Psoas muscle (tissue), 8 donors: ENCODE data around the gene HNRNPD. TPM values are rescaled to one million over a fixed set of nuclear protein-coding genes. Genes with fewer than 3 reads are reported as not detected.

Experiments used
- ATAC-seq, 4 donors: fragments of 200-7000 bp; cut with Tn5 transposase; one replicate each; pipeline ENCODE4 v1.9.1; 2020; ENCODE audit warnings: moderate library complexity in 3 of 4, mild to moderate bottlenecking in 2 of 4
- DNase-seq, 2 donors: peaks; one replicate each; pipeline ENCODE4 v3.0.0-alpha.2; 2020
- H3K27ac ChIP-seq: fragments of 200-600 bp; one replicate; pipeline ENCODE4 v1.8.0; 2022
- H3K27me3 ChIP-seq, 3 donors: fragments of 200-600 bp in 1 of 3; one replicate each; pipeline versions ENCODE4 v1.6.1 to v1.8.0; 2013 to 2022; ENCODE audit warnings: low read length in 2 of 3, mild to moderate bottlenecking in 2 of 3, moderate library complexity in 1 of 3; ENCODE audit not compliant: insufficient read depth in 3 of 3
- H3K36me3 ChIP-seq, 2 donors: fragments of 200-600 bp in 1 of 2; one replicate each; pipeline versions ENCODE4 v1.6.1 to v1.8.0; 2013 to 2022; ENCODE audit warnings: low read depth in 1 of 2, mild to moderate bottlenecking in 1 of 2, moderate library complexity in 1 of 2; ENCODE audit not compliant: insufficient read depth in 1 of 2
- H3K4me1 ChIP-seq: fragments of 200-600 bp; one replicate; pipeline ENCODE4 v1.8.0; 2022
- H3K4me3 ChIP-seq: fragments of 200-600 bp; one replicate; pipeline ENCODE4 v1.8.0; 2022; ENCODE audit warnings: mild to moderate bottlenecking
- H3K9me3 ChIP-seq: fragments of 200-600 bp; one replicate; pipeline ENCODE4 v1.8.0; 2022
- CTCF ChIP-seq: fragments of 200-600 bp; IDR thresholded peaks from one replicate; pipeline ENCODE4 v1.8.0; 2022; ENCODE audit warnings: antibody characterized with exemption
- WGBS, 3 donors: extraction: QIAGEN DNeasy Blood & Tissue Kit; methylation state at CpG; one replicate each; pipeline versions ENCODE4 v1.1.6 to v1.1.7; 2013; 5-methylcytosine and 5-hydroxymethylcytosine counted together
- intact Hi-C, 2 donors: fragments of 100-400 bp; cut with DNase I; formaldehyde crosslinking; loops; one replicate each; pipeline versions ENCODE4 v1.11.0 to v1.14.2; 2022
- long read RNA-seq, 2 donors: library from polyadenylated mRNA; unstranded; transcript quantifications; one replicate each; pipeline ENCODE4 v2.0.0, GENCODE V29; 2021
- polyA plus RNA-seq, 3 donors: library from polyadenylated mRNA; stranded (reverse); fragments of 200-250 nt; gene quantifications; one replicate each; pipeline ENCODE4 v1.2.3, GENCODE V29; 2013
- total RNA-seq, 4 donors: library from RNA; stranded (reverse); fragmentation: NEBNext Ultra II Directional in 2 of 4; extraction: Animal tissue kit (Norgen Biotek cat#: 25700) in 2 of 4; gene quantifications; one replicate each; pipeline versions ENCODE4 v1.2.1 to v1.2.4, GENCODE V29; 2021 to 2023
- donor health status: healthy with polysubstance abuse.
- donor health status: DM: no; HTN: no; CAD: no; lungs with moderate emphysema.
- donor health status: Bipolar disorder and iron deficiency.
- donor health status: healthy.
- donor health status: DM: yes; HTN: yes; CAD: no.
- donor health status: DM: no; HTN: no; CAD: no.
- donor health status: DM: no; HTN: no; CAD: no.
- donor health status: DM: yes; HTN: yes; CAD: no.

Gene HNRNPD
- total RNA-seq (100 to 1,000 TPM in 3 of 4 donors, 10 to 100 TPM in 1; 82.0 to 139 (median 115) TPM), polyA plus RNA-seq (100 to 1,000 TPM in 2 of 3 donors, 10 to 100 TPM in 1; 92.7 to 158 (median 117) TPM)
- long read RNA-seq, donor 1, transcript HNRNPD-203 (8 exons, 1,585 nt), result minor isoform, 50 of 133 reads
- long read RNA-seq, donor 1, transcript HNRNPD-201 (9 exons, 3,033 nt), result major isoform, 52 of 133 reads
- long read RNA-seq, donor 1, partial matches to known transcripts, result 9 of 133 reads
- long read RNA-seq, donor 1, other reads (novel, unspliced or antisense), result 19 of 133 reads
- long read RNA-seq, donor 2, transcript HNRNPD-203 (8 exons, 1,585 nt), result major isoform, 107 of 201 reads
- long read RNA-seq, donor 2, transcript HNRNPD-202 (8 exons, 1,667 nt), result minor isoform, 5 of 201 reads
- long read RNA-seq, donor 2, transcript HNRNPD-201 (9 exons, 3,033 nt), result minor isoform, 70 of 201 reads
- long read RNA-seq, donor 2, partial matches to known transcripts, result 7 of 201 reads
- long read RNA-seq, donor 2, other reads (novel, unspliced or antisense), result 12 of 201 reads

DNA sequence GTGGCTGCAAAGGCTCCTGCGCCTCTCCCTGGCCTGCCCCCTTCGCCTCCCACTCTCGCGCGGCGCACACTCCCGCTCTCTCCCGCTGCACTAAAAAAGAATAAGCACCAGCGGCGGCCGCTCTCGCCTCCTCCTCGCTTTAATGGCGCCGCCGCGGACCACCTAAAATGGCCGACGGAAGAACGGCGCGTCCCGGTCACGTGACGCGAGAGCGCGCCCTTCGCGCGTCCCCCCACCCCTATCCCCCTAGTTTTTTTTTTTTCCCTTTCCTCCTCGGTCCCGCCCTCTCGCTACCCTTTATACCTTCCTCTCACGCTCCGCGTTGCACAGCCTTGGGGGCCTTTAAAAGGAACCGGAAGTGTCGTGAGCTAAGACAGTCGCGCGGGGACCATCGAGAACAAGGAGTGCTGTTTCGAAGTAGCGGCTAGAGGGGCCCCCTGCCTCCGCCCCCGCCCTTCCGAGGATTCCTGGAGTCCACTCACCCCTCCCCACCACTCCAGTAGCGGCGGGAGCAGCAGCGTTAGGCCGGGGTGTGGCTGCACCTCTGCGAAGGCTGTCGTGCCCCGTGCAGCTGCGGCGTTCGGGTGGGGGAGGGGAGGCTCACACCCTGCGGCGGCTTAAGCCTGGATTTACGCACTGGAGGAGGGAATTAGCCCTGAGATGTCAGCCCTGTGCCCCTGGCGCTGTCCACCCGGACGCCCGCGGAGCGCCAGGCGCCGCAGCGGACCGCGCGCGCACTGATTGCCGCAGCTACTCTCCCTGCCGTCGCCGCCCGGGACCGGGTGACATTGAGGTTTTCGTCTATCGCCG lies at the start of gene HNRNPD:
Gene HNRNPD, minus strand, starts transcription at position 176 of the 810 bp plus-strand sequence. CDS start 313 bp downstream, outside the sequence.
- H3K27ac ChIP-seq, result peak within 1 kb of the TSS; percentile 95
- no peaks in the 10 kb centered on the region for H3K27me3 ChIP-seq
- intact Hi-C loops, result loop anchor here (1.0 to 10.0 kb wide), 7 partner anchors 55 to 1081 kb away; partner anchors contain the start of genes COPS4 (in 1 of the 2), HELQ (in 1 of the 2), LIN54 (in 1 of the 2) and MRPS18C (in 1 of the 2)
- H3K4me1 ChIP-seq, result peaks cover 32% of the 10 kb centered on the region
- DNase-seq (peak; percentile 98 to 99), ATAC-seq (peak; percentile 90 to 95 (median 92))
- H3K36me3 ChIP-seq, result peaks cover 2 to 11% of the 10 kb centered on the region in 2 donors
- 0 to 1% (median 0%) methylated on average over 65 to 83 of the region's 83 CpGs for WGBS, 3 donors
- peak within 1 kb of the TSS; percentile 84 for H3K4me3 ChIP-seq
- H3K9me3 ChIP-seq, result no peaks in the 10 kb centered on the region
- no peak for TF ChIP-seq CTCF

DNA sequence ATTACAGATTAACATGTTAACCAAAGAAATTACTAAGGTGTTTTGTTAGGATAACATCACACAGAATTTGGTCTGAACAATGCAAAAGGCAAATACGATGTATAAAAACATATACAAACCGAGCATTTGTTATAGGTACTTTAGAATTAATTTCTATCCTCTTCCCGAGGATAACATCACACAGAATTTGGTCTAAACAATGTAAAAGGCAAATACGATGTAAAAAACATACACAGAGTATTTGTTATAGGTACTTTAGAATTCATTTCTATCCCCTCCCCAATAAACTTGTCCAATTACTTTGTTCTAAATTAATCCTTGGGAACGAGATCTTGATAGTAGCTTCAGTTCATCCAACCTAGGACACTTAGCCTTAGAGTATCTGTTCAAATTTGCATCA lies 48.8 kb upstream of the HNRNPD start:
- ATAC-seq (no peak), DNase-seq (no peak)
- Histone ChIP-seq H3K27me3 (no peaks in the 10 kb centered on the region), H3K36me3 (peaks cover 4 to 56% of the 10 kb centered on the region in 2 donors), H3K9me3 (no peaks in the 10 kb centered on the region), H3K27ac (no peak overlapping the region), H3K4me1 (peaks cover 15% of the 10 kb centered on the region), H3K4me3 (no peak overlapping the region)
- intact Hi-C loops, result no loop called here
- 78 to 88% (median 84%) methylated on average over 5 of the region's 5 CpGs for WGBS, 3 donors
- no peak for TF ChIP-seq CTCF

DNA sequence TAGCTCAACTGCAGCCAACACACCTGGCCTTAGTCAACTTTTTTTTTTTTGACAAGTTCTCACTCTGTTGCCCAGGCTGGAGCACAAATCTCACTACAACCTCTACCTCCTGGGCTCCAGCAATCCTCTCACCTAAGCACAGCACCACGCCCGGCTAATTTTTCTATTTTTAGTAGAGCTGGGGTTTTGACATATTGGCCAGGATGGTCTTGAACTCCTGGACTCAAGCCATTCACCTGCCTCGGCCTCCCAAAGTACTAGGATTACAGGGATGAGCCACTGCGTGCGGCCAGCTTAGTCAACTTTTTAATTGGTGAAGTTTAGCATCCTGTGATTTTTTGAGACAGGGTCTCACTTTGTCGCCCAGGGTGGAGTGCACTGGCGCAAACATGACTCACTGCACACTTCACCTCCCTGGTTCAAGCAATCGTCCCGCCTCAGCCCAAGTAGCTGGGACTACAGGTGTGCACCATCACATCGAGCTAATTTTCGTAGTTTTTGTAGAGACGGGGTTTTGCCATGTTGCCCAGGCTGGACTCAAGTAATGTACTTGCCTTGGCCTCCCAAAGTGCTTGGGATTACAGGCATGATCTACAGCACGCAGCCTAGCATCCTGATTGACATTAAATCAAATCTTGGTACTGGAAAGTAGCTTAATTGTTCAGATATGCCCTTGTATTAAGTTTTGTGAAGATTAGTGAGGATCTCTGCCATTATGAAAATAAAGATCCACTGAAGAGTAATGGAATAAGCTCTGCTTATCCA lies 48.2 kb upstream of the HNRNPD start:
- intact Hi-C loops, result no loop called here
- ATAC-seq (peak; percentile 41 to 50 (median 44)), DNase-seq (no peak)
- Histone ChIP-seq H3K36me3 (peaks cover 3 to 50% of the 10 kb centered on the region in 2 donors), H3K4me1 (peaks cover 10% of the 10 kb centered on the region), H3K9me3 (no peaks in the 10 kb centered on the region), H3K4me3 (no peak overlapping the region), H3K27me3 (no peaks in the 10 kb centered on the region), H3K27ac (no peak overlapping the region)
- 62 to 71% (median 69%) methylated on average over 13 of the region's 13 CpGs for WGBS, 3 donors
- no peak for TF ChIP-seq CTCF

- ATAC-seq (no peak), DNase-seq (no peak)
- intact Hi-C loops, result no loop called here
- WGBS, 3 donors, result 51 to 73% (median 62%) methylated on average over 3 of the region's 3 CpGs
- TF ChIP-seq CTCF, result no peak
- Histone ChIP-seq H3K27me3 (no peaks in the 10 kb centered on the region), H3K27ac (no peak overlapping the region), H3K4me1 (no peaks in the 10 kb centered on the region), H3K36me3 (peaks cover 0 to 25% of the 10 kb centered on the region in 2 donors), H3K4me3 (no peak overlapping the region), H3K9me3 (no peaks in the 10 kb centered on the region)
These were observed 45.7 kb upstream of the HNRNPD start for GRCh38 chr4:82419451-82419850.
